ENCODE results near the gene MANF.

MANF gene

DNA sequence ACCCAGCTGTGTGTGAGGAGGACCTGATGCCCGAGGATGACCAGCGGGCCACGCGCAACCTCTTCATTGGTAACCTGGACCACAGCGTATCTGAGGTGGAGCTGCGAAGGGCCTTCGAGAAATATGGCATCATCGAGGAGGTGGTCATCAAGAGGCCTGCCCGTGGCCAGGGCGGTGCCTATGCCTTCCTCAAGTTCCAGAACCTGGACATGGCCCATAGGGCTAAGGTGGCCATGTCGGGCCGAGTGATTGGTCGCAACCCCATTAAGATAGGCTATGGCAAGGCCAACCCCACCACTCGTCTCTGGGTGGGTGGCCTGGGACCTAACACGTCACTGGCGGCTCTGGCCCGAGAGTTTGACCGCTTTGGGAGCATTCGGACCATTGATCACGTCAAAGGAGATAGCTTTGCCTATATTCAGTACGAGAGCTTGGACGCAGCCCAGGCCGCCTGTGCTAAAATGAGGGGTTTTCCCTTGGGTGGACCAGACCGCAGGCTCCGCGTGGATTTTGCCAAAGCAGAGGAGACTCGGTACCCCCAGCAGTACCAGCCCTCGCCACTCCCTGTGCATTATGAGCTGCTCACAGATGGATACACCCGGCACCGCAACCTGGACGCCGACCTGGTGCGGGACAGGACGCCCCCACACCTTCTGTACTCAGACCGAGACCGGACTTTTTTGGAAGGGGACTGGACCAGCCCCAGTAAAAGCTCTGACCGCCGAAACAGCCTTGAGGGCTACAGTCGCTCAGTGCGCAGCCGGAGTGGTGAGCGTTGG lies 7.5 kb downstream of the MANF start:
- no peak for TF ChIP-seq CTCF (conservative IDR thresholded peaks at IDR 0.05; ENCODE audit: control insufficient read depth, insufficient read depth, low read depth, low read length)
- H3K4me3 ChIP-seq (ENCODE audit: control insufficient read depth, low read depth, low read length), result peak overlapping the region; percentile 58
- DNase-seq (ENCODE audit: low read depth), result no peak

DNA sequence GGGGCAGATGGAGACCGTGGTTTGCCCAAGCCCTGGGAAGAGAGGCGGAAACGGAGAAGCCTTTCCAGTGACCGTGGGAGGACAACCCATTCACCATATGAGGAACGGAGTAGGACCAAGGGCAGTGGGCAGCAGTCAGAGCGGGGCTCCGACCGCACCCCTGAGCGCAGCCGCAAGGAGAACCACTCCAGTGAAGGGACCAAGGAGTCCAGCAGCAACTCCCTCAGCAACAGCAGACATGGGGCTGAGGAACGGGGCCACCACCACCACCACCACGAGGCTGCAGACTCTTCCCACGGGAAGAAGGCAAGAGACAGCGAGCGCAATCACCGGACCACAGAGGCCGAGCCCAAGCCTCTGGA lies 8.0 kb downstream of the MANF start:
- TF ChIP-seq CTCF (conservative IDR thresholded peaks at IDR 0.05; ENCODE audit: control insufficient read depth, insufficient read depth, low read depth, low read length), result no peak
- no peak overlapping the region for H3K4me3 ChIP-seq (ENCODE audit: control insufficient read depth, low read depth, low read length)
- no peak for DNase-seq (ENCODE audit: low read depth)

DNA sequence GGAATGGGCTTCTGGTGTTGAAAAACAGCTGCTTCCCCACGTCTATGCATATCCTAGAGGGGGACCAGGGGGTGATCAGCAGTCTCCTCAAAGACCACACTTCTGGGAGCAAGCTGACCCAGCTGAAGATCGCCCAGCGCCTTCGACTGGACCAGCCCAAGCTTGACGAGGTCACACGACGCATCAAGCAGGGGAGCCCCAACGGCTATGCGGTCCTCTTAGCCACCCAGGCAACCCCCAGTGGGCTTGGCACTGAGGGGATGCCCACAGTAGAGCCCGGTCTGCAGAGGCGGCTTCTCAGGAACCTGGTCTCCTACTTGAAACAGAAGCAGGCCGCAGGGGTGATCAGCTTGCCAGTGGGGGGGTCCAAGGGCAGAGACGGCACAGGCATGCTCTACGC lies 8.5 kb downstream of the MANF start:
- TF ChIP-seq CTCF (conservative IDR thresholded peaks at IDR 0.05; ENCODE audit: control insufficient read depth, insufficient read depth, low read depth, low read length), result no peak
- no peak for DNase-seq (ENCODE audit: low read depth)
- no peak overlapping the region for H3K4me3 ChIP-seq (ENCODE audit: control insufficient read depth, low read depth, low read length)

GRCh38 chr3:51394541-51394940 lies 9.4 kb downstream of the MANF start:
- no peak for TF ChIP-seq CTCF (conservative IDR thresholded peaks at IDR 0.05; ENCODE audit: control insufficient read depth, insufficient read depth, low read depth, low read length)
- DNase-seq (ENCODE audit: low read depth), result no peak
- H3K4me3 ChIP-seq (ENCODE audit: control insufficient read depth, low read depth, low read length), result no peak overlapping the region

DNA sequence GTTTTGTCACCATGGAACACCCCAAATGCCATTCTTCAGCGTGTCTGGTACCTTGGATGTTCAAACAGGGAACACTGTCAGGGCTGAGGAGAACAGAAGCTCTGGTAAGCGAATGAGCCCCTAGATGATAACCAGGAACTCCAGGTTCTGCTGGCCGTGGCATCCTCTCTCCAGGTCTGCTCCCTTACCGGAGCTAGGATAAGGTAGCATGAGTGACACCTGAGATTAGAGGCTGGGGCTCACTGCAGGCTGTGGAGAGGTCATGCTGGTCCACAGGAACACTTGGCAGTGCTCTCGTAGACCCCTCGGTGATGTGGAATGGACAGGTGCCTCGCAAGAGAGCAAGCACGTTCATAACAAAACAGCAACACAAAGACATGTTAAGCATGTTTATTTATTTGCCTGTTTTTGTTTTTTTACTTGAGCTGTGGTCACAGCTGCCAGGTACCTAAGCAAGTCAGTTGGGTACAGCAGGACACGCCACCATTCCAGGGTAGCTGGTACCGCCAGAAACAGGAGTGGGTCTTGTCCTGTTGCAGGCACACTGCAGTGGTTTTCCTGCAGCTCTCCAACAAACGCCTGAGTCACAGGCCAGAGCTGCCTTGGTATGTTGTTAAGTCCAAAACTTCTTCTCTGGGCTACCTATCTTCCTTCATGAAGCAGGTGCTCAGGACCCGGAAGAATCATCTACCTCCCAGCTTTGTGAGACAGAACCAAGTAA lies 10.6 kb downstream of the MANF start:
- H3K4me3 ChIP-seq (ENCODE audit: control insufficient read depth, low read depth, low read length), result no peak overlapping the region
- no peak for DNase-seq (ENCODE audit: low read depth)
- TF ChIP-seq CTCF (conservative IDR thresholded peaks at IDR 0.05; ENCODE audit: control insufficient read depth, insufficient read depth, low read depth, low read length), result no peak

GRCh38 chr3:51396401-51396800 lies 11.3 kb downstream of the MANF start:
- H3K4me3 ChIP-seq (ENCODE audit: control insufficient read depth, low read depth, low read length), result no peak overlapping the region
- DNase-seq (ENCODE audit: low read depth), result no peak
- TF ChIP-seq CTCF (conservative IDR thresholded peaks at IDR 0.05; ENCODE audit: control insufficient read depth, insufficient read depth, low read depth, low read length), result no peak

Data from fibroblast of mammary gland (primary cell).